GM21390 (cell line): Measurements from ENCODE around the gene RAB11FIP5.

Experiments used
- ATAC-seq: cut with Tn5 transposase; IDR thresholded peaks from one replicate; pipeline ENCODE4 v1.9.1; 2021; ENCODE audit not compliant: unreplicated experiment

RAB11FIP5 gene

GRCh38 chr2:73085691-73086090 is 27.1 kb downstream of the RAB11FIP5 start:
- peak; percentile 92 for ATAC-seq

GRCh38 chr2:73084971-73085370 is 27.8 kb downstream of the RAB11FIP5 start:
- no peak for ATAC-seq

- no peak for ATAC-seq
Observed at GRCh38 chr2:73083886-73084800, 28.6 kb downstream of the RAB11FIP5 start.

GRCh38 chr2:73082523-73083410 is 30.0 kb downstream of the RAB11FIP5 start:
- ATAC-seq = no peak

GRCh38 chr2:73081181-73081671 is 31.5 kb downstream of the RAB11FIP5 start:
- ATAC-seq = no peak

- no peak for ATAC-seq
Observed at GRCh38 chr2:73080321-73081131, 32.2 kb downstream of the RAB11FIP5 start.

- no peak for ATAC-seq
Observed at GRCh38 chr2:73079636-73080035, 33.1 kb downstream of the RAB11FIP5 start.

GRCh38 chr2:73078457-73079411 is 34.0 kb downstream of the RAB11FIP5 start:
- no peak for ATAC-seq

GRCh38 chr2:73077424-73077795 is 35.3 kb downstream of the RAB11FIP5 start:
- no peak for ATAC-seq

GRCh38 chr2:73076701-73077423 is 35.9 kb downstream of the RAB11FIP5 start:
- no peak for ATAC-seq

- no peak for ATAC-seq
Observed at GRCh38 chr2:73075477-73076373, 37.0 kb downstream of the RAB11FIP5 start.

- ATAC-seq = no peak
Observed at GRCh38 chr2:73074110-73075069, 38.4 kb downstream of the RAB11FIP5 start.

- no peak for ATAC-seq
Observed at GRCh38 chr2:73072416-73072815, 40.3 kb downstream of the RAB11FIP5 start.

GRCh38 chr2:73072129-73072395 is 40.7 kb downstream of the RAB11FIP5 start:
- no peak for ATAC-seq

GRCh38 chr2:73071360-73072128 is 41.2 kb downstream of the RAB11FIP5 start, which contains the start of gene SFXN5:
SFXN5 (minus strand) TSS chr2:73071712; CDS start chr2:73071705, 7 bp downstream.
- ATAC-seq = peak; percentile 89

- peak; percentile 25 for ATAC-seq
Observed at GRCh38 chr2:73070643-73071359, 41.9 kb downstream of the RAB11FIP5 start.
